Lung (tissue), 12 donors: ENCODE data around the gene ADH4. TPM values are rescaled to one million over a fixed set of nuclear protein-coding genes. Genes with fewer than 3 reads are reported as not detected.

Experiments
- ATAC-seq: fragments of 200-7000 bp; cut with Tn5 transposase; one replicate; pipeline ENCODE4 v1.9.1; 2020; ENCODE audit warnings: moderate number of reproducible peaks; ENCODE audit not compliant: insufficient read depth, low FRiP score
- DNase-seq, 3 donors: peaks; one replicate each; pipeline ENCODE4 v3.0.0-alpha.2; 2013 to 2017
- H3K27ac ChIP-seq, 2 donors: one replicate each; pipeline ENCODE4 v1.5.1; 2013; ENCODE audit warnings: mild to moderate bottlenecking in 2 of 2, moderate library complexity in 2 of 2, control low read depth in 1 of 2, inconsistent platforms in 1 of 2, low read depth in 1 of 2, low read length in 1 of 2
- H3K27me3 ChIP-seq, 3 donors: one replicate each; pipeline ENCODE4 v1.5.1; 2013; ENCODE audit warnings: low read length in 2 of 3; ENCODE audit not compliant: control insufficient read depth in 3 of 3, insufficient read depth in 3 of 3
- H3K36me3 ChIP-seq, 4 donors: one replicate each; pipeline ENCODE4 v1.5.1; 2013; ENCODE audit warnings: low read length in 4 of 4, mild to moderate bottlenecking in 1 of 4, moderate library complexity in 1 of 4; ENCODE audit not compliant: control insufficient read depth in 4 of 4, insufficient read depth in 4 of 4
- H3K4me1 ChIP-seq, 5 donors: one replicate each; pipeline ENCODE4 v1.5.1; 2013; ENCODE audit warnings: low read length in 5 of 5, mild to moderate bottlenecking in 2 of 5, moderate library complexity in 1 of 5; ENCODE audit not compliant: control insufficient read depth in 5 of 5, insufficient read depth in 5 of 5
- H3K4me3 ChIP-seq: one replicate; pipeline ENCODE4 v1.5.1; 2013; ENCODE audit warnings: mild to moderate bottlenecking, control low read depth, moderate library complexity
- H3K9ac ChIP-seq, 2 donors: one replicate each; pipeline ENCODE4 v1.5.1; 2013; ENCODE audit warnings: low read length in 2 of 2, control low read depth in 1 of 2; ENCODE audit not compliant: insufficient read depth in 1 of 2
- H3K9me3 ChIP-seq, 4 donors: one replicate each; pipeline ENCODE4 v1.5.1; 2013; ENCODE audit warnings: low read length in 3 of 4, mild to moderate bottlenecking in 1 of 4, moderate library complexity in 1 of 4; ENCODE audit not compliant: control insufficient read depth in 4 of 4, insufficient read depth in 3 of 4
- CTCF ChIP-seq: IDR thresholded peaks from 2 replicates; pipeline ENCODE4 v1.5.1; 2012; ENCODE audit warnings: mild to moderate bottlenecking; ENCODE audit errors: control extremely low read depth, extremely low read depth
- WGBS, 2 donors: extraction: QIAGEN DNeasy Blood & Tissue Kit; methylation state at CpG; one replicate each; pipeline ENCODE4 v1.1.7; 2013; 5-methylcytosine and 5-hydroxymethylcytosine counted together
- polyA plus RNA-seq, 2 donors: library from polyadenylated mRNA; stranded (reverse); fragments of 200-250 nt; gene quantifications; one replicate each; pipeline ENCODE4 v1.2.1, GENCODE V29; 2013
- total RNA-seq, 2 donors: library from RNA; depleted of rRNA in 1 of 2; stranded (reverse); fragments of >200 nt in 1 of 2; gene quantifications; one replicate each; pipeline ENCODE4 v1.2.1, GENCODE V29; 2014 to 2021
- donor health status: control.
- donor health status: control.
- donor health status: Bipolar disorder and iron deficiency.
- donor health status: healthy.
- donor health status: DM: yes; HTN: yes; CAD: no.

The ADH4 gene
- total and polyA plus RNA-seq, 4 donors = 0.12 to 0.68 (median 0.17) TPM

DNA sequence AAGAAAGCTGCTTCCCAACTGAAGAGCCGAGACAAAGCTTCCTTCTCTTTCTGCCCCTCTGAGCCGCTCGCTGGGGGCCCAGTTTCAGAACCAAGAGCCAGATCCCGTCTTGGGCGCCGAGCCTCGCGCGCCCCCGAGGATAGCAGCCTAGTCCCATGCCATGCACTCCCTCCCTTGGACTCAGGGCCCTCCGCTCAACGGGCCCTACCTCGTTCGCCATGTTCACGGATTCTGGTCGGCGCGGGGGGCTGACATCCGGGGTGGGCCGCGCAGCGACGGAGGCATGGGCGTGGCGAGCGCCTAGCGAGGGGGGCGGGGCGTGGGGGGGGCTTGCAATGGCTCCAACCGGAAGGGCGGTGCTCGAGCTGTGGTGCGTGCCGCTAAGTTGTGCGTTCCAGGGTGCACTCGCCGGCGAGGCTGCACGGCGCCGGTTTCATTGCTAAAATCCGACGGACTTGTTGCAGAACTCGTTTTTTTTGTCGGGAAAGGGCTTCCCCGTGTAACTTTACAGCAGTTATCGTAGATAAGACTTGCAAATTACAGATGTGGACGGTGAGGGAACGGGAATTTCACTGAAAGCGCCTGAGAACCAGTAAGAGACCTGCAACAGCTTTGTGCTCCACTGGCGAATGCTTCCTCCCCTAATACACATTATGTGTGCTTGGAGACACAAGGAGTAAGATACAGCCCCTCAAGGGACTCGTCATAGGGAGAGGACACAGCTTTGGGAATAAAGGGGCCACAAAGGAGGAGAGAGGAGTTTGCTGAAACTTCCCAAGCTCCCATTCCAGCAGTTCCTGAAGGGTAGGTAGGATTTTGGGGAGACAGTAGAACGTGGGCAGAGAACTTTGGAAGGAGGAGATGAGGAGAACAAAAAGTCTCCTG, 55.4 kb downstream of the ADH4 start, which contains the start of gene ADH5:
Gene ADH5 (minus strand): TSS at position 308 of the 885 bp plus-strand sequence. CDS start 88 bp downstream, at position 220.
- WGBS, 2 donors = 0 to 1% methylated on average over 50 to 53 of the region's 53 CpGs

GRCh38 chr4:99088023-99088449, 56.1 kb downstream of the ADH4 start:
- ATAC-seq (peak; percentile 35), DNase-seq (peak; percentile 63 to 92 (median 87))
- TF ChIP-seq CTCF = no peak
- peak overlapping the region; percentile 19 to 97 for H3K9ac ChIP-seq
- WGBS, 2 donors = 4 to 8% methylated on average over 15 of the region's 15 CpGs
- peak overlapping the region; percentile 91 to 99 for H3K27ac ChIP-seq
- H3K4me3 ChIP-seq = peak overlapping the region; percentile 93
- H3K4me1 ChIP-seq = peaks cover 0 to 28% (median 8%) of the 10 kb centered on the region in 5 donors
- peaks cover 0 to under 1% (median 0%) of the 10 kb centered on the region in 4 donors for H3K9me3 ChIP-seq
- no peaks in the 10 kb centered on the region for H3K27me3 ChIP-seq
- H3K36me3 ChIP-seq = peaks cover 6 to 26% (median 15%) of the 10 kb centered on the region in 4 donors

More for the DNA sequence above, 55.4 kb downstream of the ADH4 start, which contains the start of gene ADH5:
- DNase-seq (peak; percentile 93 to 96 (median 95)), ATAC-seq (peak; percentile 96)
- Histone ChIP-seq H3K27ac (peak within 1 kb of the TSS; percentile 93 to 99), H3K27me3 (no peaks in the 10 kb centered on the region), H3K4me3 (peak within 1 kb of the TSS; percentile 93), H3K9ac (peak within 1 kb of the TSS; percentile 82 to 99), H3K4me1 (peaks cover 0 to 28% (median 8%) of the 10 kb centered on the region in 5 donors), H3K36me3 (peaks cover 5 to 20% (median 11%) of the 10 kb centered on the region in 4 donors), H3K9me3 (peaks cover 0 to 2% (median 0%) of the 10 kb centered on the region in 4 donors)
- TF ChIP-seq CTCF = no peak

GRCh38 chr4:99084595-99084994, 59.5 kb downstream of the ADH4 start:
- H3K9me3 ChIP-seq = no peaks in the 10 kb centered on the region
- TF ChIP-seq CTCF = no peak
- H3K27ac ChIP-seq = peak overlapping the region in 1 of 2 donors; percentile 4
- peaks cover 0 to 8% (median 7%) of the 10 kb centered on the region in 5 donors for H3K4me1 ChIP-seq
- ATAC-seq (no peak), DNase-seq (no peak)
- peaks cover 17 to 54% (median 32%) of the 10 kb centered on the region in 4 donors for H3K36me3 ChIP-seq
- H3K4me3 ChIP-seq = no peak overlapping the region
- H3K27me3 ChIP-seq = no peaks in the 10 kb centered on the region
- 93 to 95% methylated on average over 2 of the region's 2 CpGs for WGBS, 2 donors
- H3K9ac ChIP-seq = no peak overlapping the region
